Muscle of leg (tissue), 11 donors: ENCODE data around the gene GPD2. TPM values are rescaled to one million over a fixed set of nuclear protein-coding genes. Genes with fewer than 3 reads are reported as not detected.

ENCODE experiments used
- DNase-seq: peaks from one replicate; pipeline ENCODE4 v3.0.0; 2013
- H3K27ac ChIP-seq: one replicate; pipeline ENCODE4 v1.5.1; 2013; ENCODE audit warnings: mild to moderate bottlenecking, low read length, control low read depth
- H3K27me3 ChIP-seq: one replicate; pipeline ENCODE4 v1.6.1; 2013; ENCODE audit warnings: low read length; ENCODE audit not compliant: control insufficient read depth, insufficient read depth
- H3K36me3 ChIP-seq: one replicate; pipeline ENCODE4 v1.6.1; 2013; ENCODE audit warnings: low read length; ENCODE audit not compliant: control insufficient read depth, insufficient read depth
- H3K4me1 ChIP-seq: one replicate; pipeline ENCODE4 v1.6.1; 2013; ENCODE audit warnings: low read length; ENCODE audit not compliant: control insufficient read depth, insufficient read depth
- H3K4me3 ChIP-seq: one replicate; pipeline ENCODE4 v1.5.1; 2013; ENCODE audit warnings: low read length, control low read depth
- H3K9me3 ChIP-seq: replicated peaks from 2 replicates; pipeline ENCODE4 v1.6.1; 2013; ENCODE audit warnings: low read depth, low read length; ENCODE audit not compliant: control insufficient read depth
- WGBS: methylation state at CpG from one replicate; pipeline ENCODE4 v1.1.5; 2013; ENCODE audit warnings: missing lambda C conversion rate; ENCODE audit not compliant: insufficient coverage; 5-methylcytosine and 5-hydroxymethylcytosine counted together
- polyA plus RNA-seq, 8 donors: library from polyadenylated mRNA; unstranded; fragments of 120-200 nt; gene quantifications; one replicate each; pipeline versions ENCODE4 v1.2.1 to v1.2.3, GENCODE V29; 2013; ENCODE audit warnings: inconsistent platforms in 1 of 8, low replicate concordance in 1 of 8; ENCODE audit not compliant: insufficient read length in 8 of 8, insufficient read depth in 1 of 8
- total RNA-seq: library from RNA; stranded (reverse); fragments of 120-200 nt; gene quantifications from one replicate; pipeline ENCODE4 v1.2.4, GENCODE V29; 2013

Gene GPD2
- total and polyA plus RNA-seq, 9 donors: 8.0 to 20.7 (median 11.2) TPM

DNA sequence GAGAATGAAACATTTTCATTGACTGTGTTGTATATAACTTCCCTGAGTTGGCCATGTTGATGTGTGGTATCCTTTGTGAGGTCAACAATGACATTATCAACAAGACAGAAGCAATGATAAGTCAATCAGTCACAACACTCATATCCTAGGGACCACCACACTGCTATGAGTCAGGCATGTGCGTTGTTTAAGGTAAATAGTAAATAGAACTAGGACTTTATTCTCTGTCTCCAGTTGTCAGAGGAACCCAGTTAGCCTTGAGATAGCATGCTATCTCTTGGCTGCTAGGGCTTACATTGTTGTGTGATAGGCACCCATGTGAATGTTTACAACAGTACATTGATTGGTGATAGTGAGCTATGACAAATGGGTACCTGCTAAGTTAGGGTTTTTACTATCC, 37.3 kb downstream of the GPD2 start:
- no peak for DNase-seq
- Histone ChIP-seq H3K27ac (no peak overlapping the region), H3K27me3 (no peaks in the 10 kb centered on the region), H3K36me3 (peaks cover 2% of the 10 kb centered on the region), H3K4me1 (no peaks in the 10 kb centered on the region), H3K9me3 (no peaks in the 10 kb centered on the region), H3K4me3 (no peak overlapping the region)
- no CpG with 5 or more reads among the region's 1 CpG for WGBS

DNA sequence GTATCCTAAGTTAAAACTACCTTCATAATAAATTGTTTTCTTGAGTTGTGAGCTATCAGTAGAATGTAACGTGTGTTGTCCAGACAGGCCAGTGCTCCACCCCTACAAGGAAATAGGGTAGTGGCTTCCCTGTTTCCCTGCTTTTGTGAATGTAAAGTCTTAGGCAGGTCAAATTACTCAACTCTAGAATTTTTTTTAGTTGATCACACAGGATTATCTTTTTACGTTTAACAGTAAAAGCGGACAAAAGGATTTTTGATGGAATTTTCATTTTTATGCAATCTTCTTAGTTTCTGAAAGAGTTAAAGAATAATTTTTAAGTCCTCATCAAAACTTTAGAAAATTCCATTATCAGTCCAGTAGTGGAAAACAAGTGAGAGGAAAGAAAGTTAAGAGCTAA, 38.2 kb downstream of the GPD2 start:
- Histone ChIP-seq H3K4me1 (no peaks in the 10 kb centered on the region), H3K27me3 (no peaks in the 10 kb centered on the region), H3K27ac (no peak overlapping the region), H3K36me3 (peaks cover 3% of the 10 kb centered on the region), H3K9me3 (no peaks in the 10 kb centered on the region), H3K4me3 (no peak overlapping the region)
- DNase-seq: no peak
- no CpG with 5 or more reads among the region's 3 CpGs for WGBS

DNA sequence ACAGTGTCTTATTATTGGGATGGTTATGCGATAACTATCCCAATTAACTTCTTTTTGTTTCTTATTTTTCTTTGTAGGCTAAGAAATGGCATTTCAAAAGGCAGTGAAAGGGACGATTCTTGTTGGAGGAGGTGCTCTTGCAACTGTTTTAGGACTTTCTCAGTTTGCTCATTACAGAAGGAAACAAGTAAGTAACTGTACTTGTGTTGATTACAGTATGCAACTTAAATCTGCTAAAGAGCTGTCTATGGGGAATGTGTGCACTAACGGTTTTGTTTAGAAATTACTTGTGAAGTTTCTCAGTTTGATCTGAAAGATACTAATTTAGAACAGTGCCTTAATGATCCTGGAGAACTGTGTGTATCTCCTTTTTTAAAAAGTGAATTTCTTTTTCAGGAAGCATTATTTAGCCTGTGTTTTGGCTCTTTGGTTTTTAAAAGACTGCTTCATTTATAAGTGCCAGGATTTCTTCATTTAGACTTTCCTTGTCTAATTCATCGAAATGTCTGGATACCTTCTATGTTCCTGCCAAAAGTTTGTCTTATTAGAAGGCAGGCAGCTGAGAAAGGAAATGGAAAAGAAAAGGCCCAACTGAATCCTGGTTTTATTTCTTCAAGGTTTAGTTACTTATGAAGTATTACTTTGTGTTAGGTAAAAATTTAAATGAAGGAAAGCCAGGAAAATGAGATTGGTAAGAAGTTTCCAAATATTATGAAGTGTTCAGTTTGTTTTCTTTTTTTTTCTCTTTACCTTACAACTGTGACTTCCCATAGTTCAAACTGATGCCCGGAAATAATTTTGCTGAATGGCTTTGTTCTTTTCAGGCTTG, 40.1 kb downstream of the GPD2 start:
- no peaks in the 10 kb centered on the region for H3K27me3 ChIP-seq
- H3K4me3 ChIP-seq: no peak overlapping the region
- H3K4me1 ChIP-seq: no peaks in the 10 kb centered on the region
- H3K27ac ChIP-seq: no peak overlapping the region
- H3K9me3 ChIP-seq: no peaks in the 10 kb centered on the region
- H3K36me3 ChIP-seq: peaks cover 7% of the 10 kb centered on the region
- DNase-seq: no peak
- 94% methylated on average over 2 of the region's 5 CpGs for WGBS

DNA sequence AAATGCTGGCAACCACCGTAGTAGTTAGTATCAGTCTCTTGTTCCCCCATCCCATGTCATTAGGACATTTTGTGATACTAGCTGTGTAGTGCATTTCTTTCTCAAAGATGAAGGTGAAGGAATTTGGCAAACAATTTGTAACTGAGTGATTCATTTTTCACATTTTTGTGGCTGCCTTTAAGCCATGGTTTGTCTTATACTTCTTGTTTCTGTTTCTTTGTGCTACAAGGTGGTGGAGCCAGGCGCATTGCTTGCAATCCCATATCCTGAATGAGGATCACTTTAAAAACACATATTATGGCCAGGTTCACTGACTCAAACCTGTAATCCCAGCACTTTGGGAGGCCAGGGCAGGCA, 40.6 kb downstream of the GPD2 start:
- peaks cover 7% of the 10 kb centered on the region for H3K36me3 ChIP-seq
- H3K27me3 ChIP-seq: no peaks in the 10 kb centered on the region
- no peak overlapping the region for H3K27ac ChIP-seq
- WGBS: 100% methylated on average over 2 of the region's 2 CpGs
- H3K4me3 ChIP-seq: no peak overlapping the region
- DNase-seq: no peak
- H3K4me1 ChIP-seq: no peaks in the 10 kb centered on the region
- no peaks in the 10 kb centered on the region for H3K9me3 ChIP-seq

DNA sequence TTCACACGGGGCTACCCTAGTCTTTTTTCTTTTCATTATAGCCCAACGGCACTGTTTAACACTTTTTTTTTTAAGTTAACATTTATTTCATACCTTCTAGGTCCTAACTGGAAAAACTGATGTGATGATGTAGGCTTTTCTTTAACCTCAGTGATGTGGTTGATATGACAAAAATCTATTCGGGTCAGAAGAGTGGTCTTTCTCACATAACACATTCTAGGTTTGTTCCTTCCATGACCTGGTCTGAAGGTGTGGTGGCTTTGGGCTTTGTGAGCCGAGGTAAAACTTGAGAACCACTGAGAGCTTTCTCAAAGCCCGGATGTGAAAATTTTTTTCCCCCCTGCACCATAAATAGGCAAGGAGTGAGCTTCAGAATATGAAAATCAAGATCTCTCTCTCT, 44.2 kb downstream of the GPD2 start:
- peaks cover 7% of the 10 kb centered on the region for H3K36me3 ChIP-seq
- no peak overlapping the region for H3K27ac ChIP-seq
- WGBS: no CpG with 5 or more reads among the region's 5 CpGs
- H3K27me3 ChIP-seq: no peaks in the 10 kb centered on the region
- DNase-seq: no peak
- H3K4me3 ChIP-seq: no peak overlapping the region
- no peaks in the 10 kb centered on the region for H3K4me1 ChIP-seq
- H3K9me3 ChIP-seq: no peaks in the 10 kb centered on the region

DNA sequence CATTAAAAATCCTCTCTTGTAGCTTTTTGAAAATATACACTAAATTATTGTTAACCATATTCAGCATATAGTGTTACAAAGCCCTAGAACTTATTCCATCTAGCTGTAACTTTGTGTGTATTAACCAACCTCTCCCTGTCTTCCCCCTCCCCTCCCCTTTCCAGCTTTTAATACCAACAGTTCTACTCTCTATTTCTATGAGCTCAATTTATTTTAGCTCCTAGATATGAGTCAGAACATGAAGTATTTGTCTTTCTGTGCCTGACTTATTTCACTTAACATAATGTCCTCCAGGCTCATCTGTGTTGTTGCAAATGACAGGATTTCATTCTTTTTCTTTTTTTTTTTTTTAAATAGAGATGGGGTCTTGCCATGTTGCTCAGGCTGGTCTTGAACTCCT, 45.1 kb downstream of the GPD2 start:
- H3K36me3 ChIP-seq: peaks cover 7% of the 10 kb centered on the region
- H3K27ac ChIP-seq: no peak overlapping the region
- no peak for DNase-seq
- peaks cover 3% of the 10 kb centered on the region for H3K4me1 ChIP-seq
- H3K4me3 ChIP-seq: no peak overlapping the region
- no peaks in the 10 kb centered on the region for H3K27me3 ChIP-seq
- no peaks in the 10 kb centered on the region for H3K9me3 ChIP-seq

DNA sequence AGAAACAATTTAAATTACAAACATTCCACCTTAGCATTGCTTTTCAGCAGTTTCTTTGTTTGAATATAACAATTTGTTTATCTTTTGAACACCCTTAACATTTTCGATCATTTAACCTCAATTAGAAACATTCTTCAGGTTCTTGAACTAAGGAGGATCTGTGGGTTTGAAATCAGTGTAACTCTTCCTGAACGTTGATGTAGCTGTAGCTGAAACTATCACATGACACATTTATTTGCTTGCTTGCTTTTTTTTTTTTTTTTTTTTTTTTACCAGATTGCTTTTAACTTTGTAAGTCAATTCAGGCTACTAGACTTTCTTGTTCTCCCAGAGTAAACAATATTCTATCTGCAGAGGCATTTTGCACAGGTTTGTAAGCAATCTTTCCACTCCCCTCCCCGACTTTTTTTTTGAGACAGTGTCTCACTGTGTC, 47.6 kb downstream of the GPD2 start:
- H3K27me3 ChIP-seq: no peaks in the 10 kb centered on the region
- H3K9me3 ChIP-seq: no peaks in the 10 kb centered on the region
- peaks cover 4% of the 10 kb centered on the region for H3K4me1 ChIP-seq
- 92% methylated on average over 1 of the region's 3 CpGs for WGBS
- no peak overlapping the region for H3K27ac ChIP-seq
- DNase-seq: no peak
- peaks cover 5% of the 10 kb centered on the region for H3K36me3 ChIP-seq
- H3K4me3 ChIP-seq: no peak overlapping the region

DNA sequence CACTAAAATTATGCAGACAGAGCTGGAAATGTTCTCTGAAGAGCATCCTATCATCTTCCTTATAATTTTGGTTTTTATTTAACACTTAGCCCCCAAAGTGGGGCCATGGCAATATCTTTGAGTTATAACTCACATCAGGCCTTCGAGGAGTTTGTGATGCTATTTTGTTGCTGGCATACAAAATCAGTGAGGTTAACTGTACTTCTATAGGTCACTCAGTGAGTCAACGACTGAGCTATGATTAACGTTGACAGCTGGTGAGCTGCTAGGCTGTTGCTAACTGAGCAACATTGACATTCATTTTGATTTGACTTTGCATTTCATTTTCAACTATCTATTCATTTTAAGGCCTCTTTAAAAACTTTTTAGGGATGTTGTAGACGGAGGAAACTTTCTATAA, 50.0 kb downstream of the GPD2 start:
- H3K27ac ChIP-seq: no peak overlapping the region
- 80% methylated on average over 2 of the region's 4 CpGs for WGBS

DNA sequence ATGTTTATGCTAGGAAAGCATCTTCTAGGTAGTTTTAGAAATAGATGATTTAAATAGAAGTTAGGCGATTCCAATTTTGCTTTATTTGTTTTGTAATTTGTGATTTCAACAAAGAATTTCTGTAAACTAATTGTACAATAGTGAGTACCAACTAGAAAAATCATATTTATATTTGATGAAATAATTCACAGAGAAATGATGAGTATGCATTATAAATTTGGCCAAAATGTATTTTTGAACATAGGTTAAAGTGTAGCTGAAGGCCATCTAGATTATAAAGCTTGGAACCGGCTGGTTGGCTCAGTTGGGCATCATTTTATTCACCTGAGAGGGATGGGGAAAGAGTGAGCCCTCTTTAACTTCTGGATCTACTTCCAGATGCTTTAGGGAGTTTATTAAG, 50.4 kb downstream of the GPD2 start:
- H3K27me3 ChIP-seq: no peaks in the 10 kb centered on the region
- H3K4me1 ChIP-seq: peaks cover 4% of the 10 kb centered on the region
- no peaks in the 10 kb centered on the region for H3K36me3 ChIP-seq
- 100% methylated on average over 1 of the region's 2 CpGs for WGBS
- no peak for DNase-seq
- no peaks in the 10 kb centered on the region for H3K9me3 ChIP-seq
- no peak overlapping the region for H3K4me3 ChIP-seq
- no peak overlapping the region for H3K27ac ChIP-seq

More for the DNA sequence above, 50.0 kb downstream of the GPD2 start:
- H3K27me3 ChIP-seq: no peaks in the 10 kb centered on the region
- H3K4me3 ChIP-seq: no peak overlapping the region
- peak; percentile 20 for DNase-seq
- H3K9me3 ChIP-seq: no peaks in the 10 kb centered on the region
- H3K36me3 ChIP-seq: no peaks in the 10 kb centered on the region
- H3K4me1 ChIP-seq: peaks cover 4% of the 10 kb centered on the region

DNA sequence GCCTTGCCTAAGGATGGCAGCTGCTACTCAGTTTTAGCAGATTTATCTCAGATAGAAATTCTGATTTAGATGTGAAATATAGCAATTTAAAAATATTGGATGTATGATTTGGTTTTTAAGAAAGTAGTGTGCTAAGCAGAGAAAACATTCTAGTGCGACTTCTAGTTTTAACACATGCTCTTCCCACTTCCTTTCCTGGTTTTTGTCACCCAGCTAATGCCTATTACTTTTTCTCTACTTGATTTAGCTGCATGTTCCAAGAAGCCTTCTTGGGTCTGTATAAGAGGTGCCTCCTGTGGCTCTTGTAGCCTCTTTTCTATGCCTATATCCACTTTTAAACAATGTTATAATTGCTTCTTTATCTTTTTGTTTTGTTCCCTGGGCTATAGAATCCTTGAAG, 53.0 kb downstream of the GPD2 start:
- Histone ChIP-seq H3K27ac (no peak overlapping the region), H3K4me1 (peaks cover 4% of the 10 kb centered on the region), H3K9me3 (no peaks in the 10 kb centered on the region), H3K4me3 (no peak overlapping the region), H3K36me3 (no peaks in the 10 kb centered on the region), H3K27me3 (no peaks in the 10 kb centered on the region)
- no peak for DNase-seq
- WGBS: no CpG with 5 or more reads among the region's 1 CpG
